ENCODE results near the gene TMBIM6. TPM values are rescaled to one million over a fixed set of nuclear protein-coding genes. Genes with fewer than 3 reads are reported as not detected.

Gene TMBIM6
- total and polyA plus RNA-seq, 8 donors, result 79.6 to 606 (median 221) TPM

DNA sequence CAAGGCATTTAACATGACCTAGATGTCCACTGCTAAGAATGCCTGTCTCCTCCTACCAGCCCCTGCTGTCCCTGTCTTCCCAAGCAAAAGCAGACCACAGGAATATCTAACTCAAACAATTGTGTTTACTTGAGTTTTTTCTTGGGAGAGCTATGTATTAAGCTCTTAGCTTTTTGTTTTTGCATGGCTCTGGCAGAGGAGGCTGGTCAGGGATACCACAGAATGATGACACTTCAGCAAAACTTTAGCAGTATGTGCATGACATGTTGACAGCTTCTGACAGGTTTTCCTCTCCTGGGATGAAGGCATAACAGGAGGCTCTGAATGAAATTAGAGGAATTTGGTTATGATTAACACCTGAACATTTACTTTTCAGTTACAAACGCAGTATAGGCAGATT, 6.9 kb downstream of the TMBIM6 start:
- peaks cover 85 to 100% (median 93%) of the 10 kb centered on the region in 4 donors for H3K4me1 ChIP-seq
- H3K9me3 ChIP-seq, result no peaks in the 10 kb centered on the region
- WGBS, 5 donors, result 17 to 53% (median 26%) methylated on average over 1 of the region's 1 CpG
- peaks cover 6 to 24% (median 12%) of the 10 kb centered on the region in 4 donors for H3K36me3 ChIP-seq
- no peak overlapping the region for H3K4me3 ChIP-seq
- intact Hi-C loops (cut with DNase I; ENCODE audit: low total_unique reads), result no loop called here
- H3K27me3 ChIP-seq, result no peaks in the 10 kb centered on the region
- H3K27ac ChIP-seq, result no peak overlapping the region
- no peak for DNase-seq
- TF ChIP-seq POLR2A (IDR thresholded peaks at IDR 0.05) (no peak), EP300 (IDR thresholded peaks at IDR 0.05) (no peak), POLR2AphosphoS5 (IDR thresholded peaks at IDR 0.05) (no peak)
- TF ChIP-seq, protein P1, sequence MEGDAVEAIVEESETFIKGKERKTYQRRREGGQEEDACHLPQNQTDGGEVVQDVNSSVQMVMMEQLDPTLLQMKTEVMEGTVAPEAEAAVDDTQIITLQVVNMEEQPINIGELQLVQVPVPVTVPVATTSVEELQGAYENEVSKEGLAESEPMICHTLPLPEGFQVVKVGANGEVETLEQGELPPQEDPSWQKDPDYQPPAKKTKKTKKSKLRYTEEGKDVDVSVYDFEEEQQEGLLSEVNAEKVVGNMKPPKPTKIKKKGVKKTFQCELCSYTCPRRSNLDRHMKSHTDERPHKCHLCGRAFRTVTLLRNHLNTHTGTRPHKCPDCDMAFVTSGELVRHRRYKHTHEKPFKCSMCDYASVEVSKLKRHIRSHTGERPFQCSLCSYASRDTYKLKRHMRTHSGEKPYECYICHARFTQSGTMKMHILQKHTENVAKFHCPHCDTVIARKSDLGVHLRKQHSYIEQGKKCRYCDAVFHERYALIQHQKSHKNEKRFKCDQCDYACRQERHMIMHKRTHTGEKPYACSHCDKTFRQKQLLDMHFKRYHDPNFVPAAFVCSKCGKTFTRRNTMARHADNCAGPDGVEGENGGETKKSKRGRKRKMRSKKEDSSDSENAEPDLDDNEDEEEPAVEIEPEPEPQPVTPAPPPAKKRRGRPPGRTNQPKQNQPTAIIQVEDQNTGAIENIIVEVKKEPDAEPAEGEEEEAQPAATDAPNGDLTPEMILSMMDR (IDR thresholded peaks at IDR 0.05), result no peak

DNA sequence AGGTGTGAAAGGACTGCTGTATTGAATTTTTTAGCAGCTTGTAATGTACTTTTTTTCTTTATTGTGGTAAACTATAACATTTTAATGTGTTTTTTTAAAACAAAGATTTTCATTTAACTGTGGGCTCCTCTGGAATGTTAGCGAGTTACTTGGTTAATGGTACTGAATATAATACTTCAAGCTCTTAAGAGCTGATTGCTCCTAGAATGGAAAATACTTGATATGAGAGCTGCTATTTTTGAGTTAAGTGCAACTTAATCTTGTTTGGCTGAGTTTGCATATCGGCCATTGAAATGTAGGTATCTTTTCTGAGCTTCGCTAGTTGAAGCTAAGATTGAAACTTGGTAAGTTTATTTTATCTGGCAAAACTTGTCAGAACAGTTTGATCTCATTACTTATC, 7.4 kb downstream of the TMBIM6 start:
- no peak for TF ChIP-seq POLR2AphosphoS5 (IDR thresholded peaks at IDR 0.05)
- TF ChIP-seq EP300 (IDR thresholded peaks at IDR 0.05), result no peak
- no peaks in the 10 kb centered on the region for H3K9me3 ChIP-seq
- 22 to 42% (median 33%) methylated on average over 3 of the region's 3 CpGs for WGBS, 5 donors
- intact Hi-C loops (cut with DNase I; ENCODE audit: low total_unique reads), result no loop called here
- H3K4me3 ChIP-seq, result no peak overlapping the region
- DNase-seq, result no peak
- peaks cover 11 to 29% (median 17%) of the 10 kb centered on the region in 4 donors for H3K36me3 ChIP-seq
- no peak overlapping the region for H3K27ac ChIP-seq
- no peaks in the 10 kb centered on the region for H3K27me3 ChIP-seq
- peaks cover 80 to 100% (median 92%) of the 10 kb centered on the region in 4 donors for H3K4me1 ChIP-seq

- no peak for DNase-seq
These were observed 9.0 kb downstream of the TMBIM6 start for GRCh38 chr12:49750027-49750995.

DNA sequence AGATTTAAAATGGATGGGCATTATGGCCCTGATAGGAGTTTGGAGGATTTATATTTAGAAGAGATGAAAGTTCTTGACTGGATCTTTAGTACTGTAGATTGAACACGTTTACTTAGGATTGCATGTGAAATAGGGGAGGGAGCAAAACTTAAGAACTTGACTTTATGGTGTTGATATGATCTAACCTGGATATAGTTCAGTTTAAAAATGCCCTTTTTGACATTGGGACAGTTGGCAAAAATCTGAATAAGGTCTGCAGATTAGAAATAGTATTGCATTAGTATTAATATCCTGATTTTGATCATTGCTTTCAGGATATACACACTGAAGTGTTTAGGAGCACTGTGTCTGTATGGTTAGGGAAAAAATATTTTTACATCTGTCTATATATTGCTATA, 9.6 kb downstream of the TMBIM6 start:
- 6 to 23% (median 14%) methylated on average over 1 of the region's 1 CpG for WGBS, 5 donors
- TF ChIP-seq POLR2AphosphoS5 (IDR thresholded peaks at IDR 0.05) (no peak), POLR2A (IDR thresholded peaks at IDR 0.05) (no peak), EP300 (IDR thresholded peaks at IDR 0.05) (no peak)
- TF ChIP-seq, protein P1 (IDR thresholded peaks at IDR 0.05), result no peak

More at GRCh38 chr12:49750027-49750995, 9.0 kb downstream of the TMBIM6 start:
- no peaks in the 10 kb centered on the region for H3K27me3 ChIP-seq
- WGBS, 5 donors, result 55 to 62% (median 55%) methylated on average over 8 of the region's 8 CpGs
- H3K4me3 ChIP-seq, result no peak overlapping the region
- peaks cover 71 to 100% (median 85%) of the 10 kb centered on the region in 4 donors for H3K4me1 ChIP-seq
- H3K27ac ChIP-seq, result peak overlapping the region in 4 of 5 donors; percentile 1 to 52 (median 13)
- intact Hi-C loops (cut with DNase I; ENCODE audit: low total_unique reads), result no loop called here
- TF ChIP-seq POLR2AphosphoS5 (IDR thresholded peaks at IDR 0.05), result peak in 1 of 3 donors; percentile 26
- TF ChIP-seq POLR2A (IDR thresholded peaks at IDR 0.05), result no peak
- no peaks in the 10 kb centered on the region for H3K9me3 ChIP-seq
- peaks cover 24 to 44% (median 32%) of the 10 kb centered on the region in 4 donors for H3K36me3 ChIP-seq

DNA sequence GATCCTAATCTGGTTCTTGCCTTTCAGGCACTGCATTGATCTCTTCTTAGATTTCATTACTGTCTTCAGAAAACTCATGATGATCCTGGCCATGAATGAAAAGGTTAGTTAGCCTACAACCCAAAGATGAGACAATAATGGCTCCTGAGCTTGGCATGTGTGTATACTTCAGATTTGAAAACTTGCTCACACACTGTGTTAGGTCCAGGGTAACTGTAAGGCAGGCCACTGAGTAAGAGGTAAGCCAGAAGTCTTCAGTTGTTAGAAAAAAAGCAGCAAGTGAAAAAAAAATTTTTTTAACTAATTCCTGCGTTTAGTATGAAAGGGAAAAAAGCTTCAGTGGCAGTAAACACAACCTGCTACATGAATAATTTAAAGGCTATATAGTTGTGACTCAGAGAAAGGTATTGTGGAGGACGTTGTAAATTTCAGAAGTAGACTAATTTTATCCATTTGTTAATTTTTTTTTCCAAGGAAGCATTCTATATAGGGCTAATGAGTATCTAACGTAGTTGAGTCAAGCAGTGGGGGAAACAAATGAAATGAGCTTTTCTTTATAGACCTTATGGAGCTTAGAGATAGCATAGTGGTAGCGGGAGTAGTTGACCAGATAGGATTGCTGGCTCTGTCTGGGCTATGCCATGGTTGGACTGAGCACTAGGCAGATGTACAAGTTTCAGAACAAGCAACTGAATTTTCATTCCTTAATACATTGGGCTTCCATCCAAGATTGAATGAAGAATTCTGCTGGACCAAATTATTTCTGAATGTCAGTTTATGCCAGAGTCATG, 20.5 kb downstream of the TMBIM6 start:
- H3K4me3 ChIP-seq, result no peak overlapping the region
- H3K27me3 ChIP-seq, result no peaks in the 10 kb centered on the region
- DNase-seq, result no peak
- no peak overlapping the region for H3K27ac ChIP-seq
- no peak for TF ChIP-seq POLR2AphosphoS5 (IDR thresholded peaks at IDR 0.05)
- TF ChIP-seq EP300 (IDR thresholded peaks at IDR 0.05), result no peak
- no peak for TF ChIP-seq POLR2A (IDR thresholded peaks at IDR 0.05)
- TF ChIP-seq, protein P1 (IDR thresholded peaks at IDR 0.05), result no peak
- peaks cover 4 to 32% (median 19%) of the 10 kb centered on the region in 4 donors for H3K4me1 ChIP-seq
- H3K36me3 ChIP-seq, result peaks cover 78 to 88% (median 82%) of the 10 kb centered on the region in 4 donors
- no peaks in the 10 kb centered on the region for H3K9me3 ChIP-seq
- WGBS, 5 donors, result 72 to 83% (median 81%) methylated on average over 4 of the region's 4 CpGs
- intact Hi-C loops (cut with DNase I; ENCODE audit: low total_unique reads), result no loop called here

More for the DNA sequence above, 9.6 kb downstream of the TMBIM6 start:
- Histone ChIP-seq H3K27me3 (no peaks in the 10 kb centered on the region), H3K4me1 (peaks cover 64 to 95% (median 78%) of the 10 kb centered on the region in 4 donors), H3K27ac (peak overlapping the region in 1 of 5 donors; percentile 1), H3K9me3 (no peaks in the 10 kb centered on the region), H3K4me3 (no peak overlapping the region), H3K36me3 (peaks cover 31 to 51% (median 39%) of the 10 kb centered on the region in 4 donors)
- intact Hi-C loops (cut with DNase I; ENCODE audit: low total_unique reads), result no loop called here
- no peak for DNase-seq

Data from stomach (tissue), 9 donors.